Activated CD4-positive, alpha-beta T cell treated with anti-CD3 and anti-CD28 coated beads for 36 hours (primary cell): ENCODE data around the gene CAPN7. TPM values are rescaled to one million over a fixed set of nuclear protein-coding genes. Genes with fewer than 3 reads are reported as not detected.

Source experiments
- ATAC-seq: fragments of 200-7000 bp; cut with Tn5 transposase; one replicate; pipeline ENCODE4 v1.10.0; 2021; ENCODE audit warnings: mild to moderate bottlenecking, moderate library complexity
- CTCF ChIA-PET: fragments of 350-600 bp; sonication (Branson Sonifier 250); formaldehyde crosslinking; loops from one replicate; lab custom pipeline; 2021; ENCODE audit warnings: antibody characterized with exemption; lab: Charles Lee
- POLR2A ChIA-PET: fragments of 350-600 bp; sonication (Branson Sonifier 250); formaldehyde crosslinking; loops from one replicate; lab custom pipeline; 2021; ENCODE audit warnings: antibody characterized with exemption, inconsistent platforms; lab: Charles Lee
- DNase-seq: peaks from one replicate; pipeline ENCODE4 v3.0.0-alpha.2; 2020
- H3K27ac Mint-ChIP-seq: one replicate; pipeline ENCODE4 v1.8.0; 2021; ENCODE audit warnings: mixed read lengths
- H3K27me3 Mint-ChIP-seq: one replicate; pipeline ENCODE4 v1.8.0; 2021; ENCODE audit warnings: mixed read lengths
- H3K36me3 Mint-ChIP-seq: one replicate; pipeline ENCODE4 v1.8.0; 2021; ENCODE audit warnings: low read depth, mixed read lengths
- H3K4me1 Mint-ChIP-seq: one replicate; pipeline ENCODE4 v1.8.0; 2021; ENCODE audit warnings: mixed read lengths
- H3K4me3 Mint-ChIP-seq: one replicate; pipeline ENCODE4 v1.8.0; 2021; ENCODE audit warnings: mild to moderate bottlenecking, moderate library complexity, mixed read lengths
- H3K9me3 Mint-ChIP-seq: one replicate; pipeline ENCODE4 v1.8.0; 2021; ENCODE audit warnings: low read depth, mixed read lengths
- intact Hi-C, 2 experiments: fragments of 100-400 bp; cut with DNase I in 1 of 2; cut with micrococcal nuclease in 1 of 2; formaldehyde crosslinking; loops; one replicate each; pipeline versions ENCODE4 v1.14.2 to v1.15.1; 2022 to 2024; cut with DNase I, micrococcal nuclease
- total RNA-seq, 2 experiments: library from RNA; stranded (reverse); gene quantifications; one replicate each; pipeline ENCODE4 v1.2.3, GENCODE V29; 2021

CAPN7 gene
- total RNA-seq, 2 experiments from 2014 or later, result 18.4 to 20.4 TPM

GRCh38 chr3:15273227-15273626 lies 67.2 kb downstream of the CAPN7 start:
- H3K27me3 Mint-ChIP-seq, result peaks cover 10% of the 10 kb centered on the region
- H3K27ac Mint-ChIP-seq, result peak overlapping the region; percentile 73
- no peak overlapping the region for H3K4me3 Mint-ChIP-seq
- ATAC-seq (no peak), DNase-seq (no peak)
- peaks cover 9% of the 10 kb centered on the region for H3K36me3 Mint-ChIP-seq
- peaks cover 84% of the 10 kb centered on the region for H3K4me1 Mint-ChIP-seq
- CTCF ChIA-PET, result interaction anchor here (0.9 to 1.6 kb wide), 2 partner anchors 27 to 89 kb away, joined by 3 to 6 read pairs; no protein-coding TSS in a partner anchor
- intact Hi-C loops, result no loop called here
- POLR2A ChIA-PET, result interaction anchor here (0.6 kb wide), 1 partner anchor 15 kb away, joined by 3 read pairs; no protein-coding TSS in a partner anchor
- H3K9me3 Mint-ChIP-seq, result no peaks in the 10 kb centered on the region

GRCh38 chr3:15276028-15276724 lies 70.1 kb downstream of the CAPN7 start:
- H3K27ac Mint-ChIP-seq, result peak overlapping the region; percentile 32
- ChIA-PET POLR2A (interaction anchor here (1.0 to 1.8 kb wide), 3 partner anchors 11 to 85 kb away, joined by 3 to 7 read pairs (median 5); no protein-coding TSS in a partner anchor), CTCF (interaction anchor here (1.0 to 8.4 kb wide), 8 partner anchors 7 to 126 kb away, joined by 3 to 51 read pairs (median 4); partner anchors contain the start of gene SH3BP5)
- DNase-seq (no peak), ATAC-seq (no peak)
- H3K27me3 Mint-ChIP-seq, result peaks cover 10% of the 10 kb centered on the region
- peaks cover 83% of the 10 kb centered on the region for H3K4me1 Mint-ChIP-seq
- intact Hi-C loops, result loop anchor here in 1 of 2 experiments (2.0 kb wide), 1 partner anchor 17 kb away; no protein-coding TSS in a partner anchor
- H3K9me3 Mint-ChIP-seq, result no peaks in the 10 kb centered on the region
- H3K36me3 Mint-ChIP-seq, result peaks cover 4% of the 10 kb centered on the region
- H3K4me3 Mint-ChIP-seq, result no peak overlapping the region

- POLR2A ChIA-PET, result no interaction called here
- no peak overlapping the region for H3K27ac Mint-ChIP-seq
- intact Hi-C loops, result loop anchor here in 1 of 2 experiments (2.0 kb wide), 1 partner anchor 15 kb away; no protein-coding TSS in a partner anchor
- CTCF ChIA-PET, result interaction anchor here (0.6 to 8.4 kb wide), 6 partner anchors 9 to 121 kb away, joined by 3 to 51 read pairs (median 6); partner anchors contain the start of gene SH3BP5
- DNase-seq (no peak), ATAC-seq (no peak)
- H3K27me3 Mint-ChIP-seq, result peaks cover 6% of the 10 kb centered on the region
- H3K36me3 Mint-ChIP-seq, result peaks cover 3% of the 10 kb centered on the region
- H3K4me1 Mint-ChIP-seq, result peaks cover 66% of the 10 kb centered on the region
- no peaks in the 10 kb centered on the region for H3K9me3 Mint-ChIP-seq
- no peak overlapping the region for H3K4me3 Mint-ChIP-seq
Measured at GRCh38 chr3:15277861-15278500, 71.9 kb downstream of the CAPN7 start.

- no peak overlapping the region for H3K4me3 Mint-ChIP-seq
- ChIA-PET CTCF (interaction anchor here (0.5 to 8.4 kb wide), 8 partner anchors 8 to 568 kb away, joined by 3 to 51 read pairs (median 4); no protein-coding TSS in a partner anchor), POLR2A (no interaction called here)
- no peak for ATAC-seq
- H3K36me3 Mint-ChIP-seq, result peaks cover 3% of the 10 kb centered on the region
- DNase-seq, result no peak
- no peaks in the 10 kb centered on the region for H3K9me3 Mint-ChIP-seq
- H3K4me1 Mint-ChIP-seq, result peaks cover 63% of the 10 kb centered on the region
- intact Hi-C loops, result no loop called here
- peak overlapping the region; percentile 49 for H3K27ac Mint-ChIP-seq
- no peaks in the 10 kb centered on the region for H3K27me3 Mint-ChIP-seq
Measured at GRCh38 chr3:15279205-15279604, 73.2 kb downstream of the CAPN7 start.

GRCh38 chr3:15279671-15280402 lies 73.8 kb downstream of the CAPN7 start:
- Mint-ChIP-seq H3K4me3 (no peak overlapping the region), H3K27ac (no peak overlapping the region), H3K4me1 (peaks cover 62% of the 10 kb centered on the region), H3K9me3 (no peaks in the 10 kb centered on the region), H3K27me3 (no peaks in the 10 kb centered on the region), H3K36me3 (peaks cover 1% of the 10 kb centered on the region)
- no peak for DNase-seq
- no peak for ATAC-seq
- POLR2A ChIA-PET, result interaction anchor here (1.2 kb wide), 1 partner anchor 53 kb away, joined by 3 read pairs; the partner anchor contains the start of gene SH3BP5
- intact Hi-C loops, result no loop called here
- CTCF ChIA-PET, result interaction anchor here (1.3 to 8.4 kb wide), 5 partner anchors 11 to 125 kb away, joined by 4 to 51 read pairs (median 4); no protein-coding TSS in a partner anchor

- Mint-ChIP-seq H3K36me3 (peaks cover 3% of the 10 kb centered on the region), H3K27me3 (no peaks in the 10 kb centered on the region), H3K27ac (no peak overlapping the region), H3K4me1 (peaks cover 51% of the 10 kb centered on the region), H3K4me3 (no peak overlapping the region), H3K9me3 (no peaks in the 10 kb centered on the region)
- intact Hi-C loops, result no loop called here
- no peak for DNase-seq
- CTCF ChIA-PET, result interaction anchor here (0.9 to 8.4 kb wide), 3 partner anchors 12 to 86 kb away, joined by 3 to 51 read pairs (median 5); no protein-coding TSS in a partner anchor
- no peak for ATAC-seq
- POLR2A ChIA-PET, result interaction anchor here (0.5 to 1.2 kb wide), 2 partner anchors 51 to 923 kb away, joined by 3 read pairs; partner anchors contain the start of gene SH3BP5
Measured at GRCh38 chr3:15280853-15281532, 74.9 kb downstream of the CAPN7 start.

DNA sequence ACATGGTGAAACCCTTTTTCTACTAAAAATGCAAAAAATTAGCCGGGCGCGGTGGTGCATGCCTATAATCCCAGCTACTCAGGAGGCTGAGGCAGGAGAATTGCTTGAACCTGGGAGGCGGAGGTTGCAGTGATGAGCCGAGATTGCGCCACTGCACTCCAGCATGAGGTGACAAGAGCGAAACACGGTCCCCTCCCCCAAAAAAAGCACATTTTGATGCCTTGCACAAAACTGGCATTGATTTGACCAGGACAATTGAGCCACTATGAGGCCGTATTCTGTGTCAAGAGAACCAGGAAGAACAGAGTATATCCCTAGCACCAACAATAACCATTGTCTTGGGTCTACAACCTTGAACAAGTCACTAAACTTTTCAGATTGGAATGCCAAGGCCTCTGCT lies 75.8 kb downstream of the CAPN7 start:
- Mint-ChIP-seq H3K4me1 (peaks cover 45% of the 10 kb centered on the region), H3K9me3 (no peaks in the 10 kb centered on the region), H3K4me3 (no peak overlapping the region), H3K27me3 (no peaks in the 10 kb centered on the region), H3K36me3 (peaks cover 3% of the 10 kb centered on the region), H3K27ac (no peak overlapping the region)
- DNase-seq (no peak), ATAC-seq (no peak)
- intact Hi-C loops, result no loop called here
- CTCF ChIA-PET, result interaction anchor here (0.7 to 8.4 kb wide), 5 partner anchors 10 to 85 kb away, joined by 3 to 51 read pairs (median 3); no protein-coding TSS in a partner anchor
- POLR2A ChIA-PET, result no interaction called here

- ChIA-PET CTCF (interaction anchor here (0.7 to 8.4 kb wide), 3 partner anchors 9 to 27 kb away, joined by 3 to 51 read pairs (median 3); no protein-coding TSS in a partner anchor), POLR2A (interaction anchor here (0.6 kb wide), 1 partner anchor 78 kb away, joined by 3 read pairs; no protein-coding TSS in a partner anchor)
- H3K4me3 Mint-ChIP-seq, result no peak overlapping the region
- no peaks in the 10 kb centered on the region for H3K9me3 Mint-ChIP-seq
- H3K4me1 Mint-ChIP-seq, result peaks cover 41% of the 10 kb centered on the region
- intact Hi-C loops, result no loop called here
- ATAC-seq (no peak), DNase-seq (no peak)
- H3K27me3 Mint-ChIP-seq, result no peaks in the 10 kb centered on the region
- H3K36me3 Mint-ChIP-seq, result peaks cover 3% of the 10 kb centered on the region
- H3K27ac Mint-ChIP-seq, result no peak overlapping the region
Measured at GRCh38 chr3:15283702-15284101, 77.7 kb downstream of the CAPN7 start.

- ATAC-seq (no peak), DNase-seq (no peak)
- H3K4me3 Mint-ChIP-seq, result no peak overlapping the region
- intact Hi-C loops, result no loop called here
- H3K36me3 Mint-ChIP-seq, result peaks cover 3% of the 10 kb centered on the region
- H3K9me3 Mint-ChIP-seq, result no peaks in the 10 kb centered on the region
- H3K27me3 Mint-ChIP-seq, result no peaks in the 10 kb centered on the region
- H3K27ac Mint-ChIP-seq, result no peak overlapping the region
- peaks cover 43% of the 10 kb centered on the region for H3K4me1 Mint-ChIP-seq
- ChIA-PET POLR2A (interaction anchor here (0.6 kb wide), 1 partner anchor 77 kb away, joined by 3 read pairs; no protein-coding TSS in a partner anchor), CTCF (interaction anchor here (0.7 to 1.6 kb wide), 3 partner anchors 8 to 95 kb away, joined by 3 to 4 read pairs (median 3); no protein-coding TSS in a partner anchor)
Measured at GRCh38 chr3:15284121-15284889, 78.3 kb downstream of the CAPN7 start.
